Stomach smooth muscle (tissue), 2 donors: Measurements from ENCODE around the gene MYO3B.
"Not testable (repeated sequence)": the region's sequence is repeated elsewhere in the genome, so short reads cannot be mapped to it uniquely, and the experiment has no call there.

Source experiments
- H3K27ac ChIP-seq: one replicate; pipeline ENCODE4 v1.7.0; 2013; ENCODE audit warnings: mild to moderate bottlenecking, low read length, inconsistent platforms
- H3K27me3 ChIP-seq, 2 donors: one replicate each; pipeline ENCODE4 v1.7.0; 2013; ENCODE audit warnings: low read length in 2 of 2; ENCODE audit not compliant: insufficient read depth in 2 of 2, control insufficient read depth in 1 of 2
- H3K36me3 ChIP-seq, 2 donors: one replicate each; pipeline ENCODE4 v1.7.0; 2013; ENCODE audit warnings: low read length in 2 of 2; ENCODE audit not compliant: control insufficient read depth in 2 of 2, insufficient read depth in 2 of 2
- H3K4me1 ChIP-seq: one replicate; pipeline ENCODE4 v1.7.0; 2013; ENCODE audit warnings: low read length; ENCODE audit not compliant: control insufficient read depth, insufficient read depth
- H3K4me3 ChIP-seq, 2 donors: one replicate each; pipeline ENCODE4 v1.7.0; 2013; ENCODE audit warnings: low read length in 2 of 2
- H3K9ac ChIP-seq, 2 donors: one replicate each; pipeline ENCODE4 v1.7.0; 2013; ENCODE audit warnings: low read length in 2 of 2, mild to moderate bottlenecking in 1 of 2
- H3K9me3 ChIP-seq, 2 donors: one replicate each; pipeline ENCODE4 v1.7.0; 2013; ENCODE audit warnings: low read length in 2 of 2; ENCODE audit not compliant: control insufficient read depth in 2 of 2
- donor health status: healthy.
- donor health status: Pancreatic carcinoma.

The MYO3B gene

DNA sequence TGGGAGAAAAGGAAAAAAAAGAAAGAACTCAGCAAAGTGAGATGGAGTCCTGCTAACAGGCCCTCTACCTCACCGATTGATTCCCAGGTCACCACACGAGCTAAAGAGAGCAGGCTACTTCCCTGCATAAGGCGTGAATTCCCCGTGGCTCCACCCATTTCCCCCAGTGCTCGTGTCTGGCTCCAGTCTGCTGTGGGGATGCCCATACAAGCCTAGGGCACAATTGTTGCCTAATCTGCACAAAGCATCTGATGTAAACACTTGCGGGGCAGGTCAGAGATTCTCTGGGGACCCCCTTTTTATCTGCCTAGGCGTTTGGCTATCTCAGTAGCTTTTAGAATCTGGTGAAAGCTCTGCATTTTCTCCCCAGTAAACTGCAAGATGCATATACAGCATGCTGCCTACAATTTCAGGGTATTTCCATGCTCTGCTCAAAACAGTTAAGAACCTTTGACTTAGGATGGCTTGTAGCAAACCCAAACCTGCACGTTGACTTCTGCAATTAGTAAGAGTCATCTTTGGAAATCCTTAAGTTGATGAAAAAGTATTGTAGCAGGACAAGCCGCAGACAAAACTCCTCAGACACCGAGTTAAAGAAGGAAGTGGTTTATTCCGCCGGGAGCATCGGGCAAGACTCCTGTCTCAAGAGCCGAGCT, 34.8 kb downstream of the MYO3B start:
- Histone ChIP-seq H3K4me3 (peak overlapping the region in 1 of 2 donors; percentile 1), H3K27me3 (no peaks in the 10 kb centered on the region), H3K36me3 (no peaks in the 10 kb centered on the region), H3K9ac (no peak overlapping the region), H3K9me3 (no peaks in the 10 kb centered on the region), H3K4me1 (peaks cover 4% of the 10 kb centered on the region), H3K27ac (no peak overlapping the region)

- H3K9ac ChIP-seq, H3K4me1 ChIP-seq, H3K36me3 ChIP-seq, H3K27me3 ChIP-seq, H3K27ac ChIP-seq, H3K9me3 ChIP-seq: not testable (repeated sequence)
- peak overlapping the region in 1 of 2 donors; percentile 1 for H3K4me3 ChIP-seq
Observed at GRCh38 chr2:170213281-170213625, 35.3 kb downstream of the MYO3B start.

DNA sequence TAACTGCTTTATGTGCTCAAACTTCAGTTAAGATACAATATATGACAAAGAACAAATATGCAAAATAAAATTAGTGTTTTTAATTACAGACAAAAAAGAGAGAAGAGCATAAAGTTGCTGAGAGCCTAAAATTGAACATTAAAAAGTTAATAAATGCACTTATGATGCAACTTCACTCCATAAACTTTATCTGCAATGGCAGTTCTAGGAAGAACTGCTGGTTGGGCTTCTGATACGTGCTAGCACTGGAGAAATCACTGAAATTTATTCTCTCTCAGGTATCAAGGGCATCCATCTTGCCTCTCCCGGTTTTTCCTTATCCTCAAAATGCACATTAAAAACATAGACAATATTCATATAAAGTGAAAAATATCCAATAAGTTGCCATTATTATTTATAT, 35.7 kb downstream of the MYO3B start:
- H3K4me1 ChIP-seq: peaks cover 4% of the 10 kb centered on the region
- no peak overlapping the region for H3K4me3 ChIP-seq
- no peak overlapping the region for H3K9ac ChIP-seq
- no peaks in the 10 kb centered on the region for H3K27me3 ChIP-seq
- H3K36me3 ChIP-seq: no peaks in the 10 kb centered on the region
- no peaks in the 10 kb centered on the region for H3K9me3 ChIP-seq
- H3K27ac ChIP-seq: no peak overlapping the region

- peaks cover 4% of the 10 kb centered on the region for H3K4me1 ChIP-seq
- no peaks in the 10 kb centered on the region for H3K9me3 ChIP-seq
- no peak overlapping the region for H3K9ac ChIP-seq
- no peaks in the 10 kb centered on the region for H3K27me3 ChIP-seq
- H3K36me3 ChIP-seq: no peaks in the 10 kb centered on the region
- H3K27ac ChIP-seq: no peak overlapping the region
- no peak overlapping the region for H3K4me3 ChIP-seq
Observed at GRCh38 chr2:170214309-170214948, 36.5 kb downstream of the MYO3B start.

GRCh38 chr2:170215021-170215420, 37.1 kb downstream of the MYO3B start:
- Histone ChIP-seq H3K9ac (no peak overlapping the region), H3K27me3 (no peaks in the 10 kb centered on the region), H3K36me3 (no peaks in the 10 kb centered on the region), H3K4me1 (peaks cover 4% of the 10 kb centered on the region), H3K4me3 (no peak overlapping the region), H3K27ac (no peak overlapping the region), H3K9me3 (no peaks in the 10 kb centered on the region)

DNA sequence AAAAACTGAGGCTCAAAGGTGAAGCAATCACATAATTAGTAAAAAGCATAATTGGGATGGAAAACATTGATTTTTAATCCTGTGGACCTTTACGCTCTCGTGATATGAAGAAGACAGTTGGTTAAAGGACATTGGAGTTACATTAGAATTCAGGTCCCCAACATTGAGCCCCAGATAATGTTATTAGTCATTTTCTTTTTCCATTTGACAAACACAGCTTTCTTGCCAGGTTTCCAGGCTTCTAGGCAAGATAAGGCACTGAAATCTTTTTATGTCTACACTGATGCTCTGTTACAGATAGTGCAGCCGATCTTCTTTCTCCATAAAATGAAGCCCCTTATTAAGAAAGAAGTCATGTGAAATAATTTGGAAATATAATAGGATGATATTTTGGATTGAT, 38.5 kb downstream of the MYO3B start:
- H3K4me3 ChIP-seq: no peak overlapping the region
- no peaks in the 10 kb centered on the region for H3K27me3 ChIP-seq
- no peaks in the 10 kb centered on the region for H3K36me3 ChIP-seq
- peaks cover 4% of the 10 kb centered on the region for H3K4me1 ChIP-seq
- H3K27ac ChIP-seq: no peak overlapping the region
- no peaks in the 10 kb centered on the region for H3K9me3 ChIP-seq
- no peak overlapping the region for H3K9ac ChIP-seq

DNA sequence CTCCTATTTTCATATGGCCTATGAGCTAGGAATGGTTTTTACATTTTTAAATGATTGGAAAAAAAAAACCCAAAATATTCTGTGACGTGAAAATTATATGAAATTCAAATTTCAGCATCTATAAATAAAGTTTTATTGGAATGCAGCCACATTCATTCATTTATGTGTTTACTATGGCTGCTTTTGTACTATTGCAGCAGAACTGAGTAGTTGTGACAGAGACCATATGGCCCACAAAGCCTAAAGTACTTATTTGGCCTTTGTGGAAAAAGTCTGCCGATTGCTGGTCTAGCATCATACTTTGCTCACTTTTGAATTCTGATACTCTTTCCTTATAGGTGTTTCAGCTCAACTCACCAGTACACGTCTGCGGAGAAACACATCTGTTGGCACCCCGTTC, 39.0 kb downstream of the MYO3B start:
- H3K9ac ChIP-seq: no peak overlapping the region
- H3K27ac ChIP-seq: no peak overlapping the region
- H3K4me3 ChIP-seq: no peak overlapping the region
- no peaks in the 10 kb centered on the region for H3K9me3 ChIP-seq
- H3K36me3 ChIP-seq: no peaks in the 10 kb centered on the region
- peaks cover 4% of the 10 kb centered on the region for H3K4me1 ChIP-seq
- no peaks in the 10 kb centered on the region for H3K27me3 ChIP-seq

- Histone ChIP-seq H3K27me3 (no peaks in the 10 kb centered on the region), H3K4me3 (no peak overlapping the region), H3K27ac (no peak overlapping the region), H3K4me1 (peaks cover 4% of the 10 kb centered on the region), H3K9me3 (no peaks in the 10 kb centered on the region), H3K9ac (no peak overlapping the region), H3K36me3 (no peaks in the 10 kb centered on the region)
Observed at GRCh38 chr2:170217778-170218251, 39.9 kb downstream of the MYO3B start.

- H3K9me3 ChIP-seq: no peaks in the 10 kb centered on the region
- H3K9ac ChIP-seq: no peak overlapping the region
- no peak overlapping the region for H3K27ac ChIP-seq
- no peaks in the 10 kb centered on the region for H3K36me3 ChIP-seq
- peaks cover 4% of the 10 kb centered on the region for H3K4me1 ChIP-seq
- H3K27me3 ChIP-seq: no peaks in the 10 kb centered on the region
- H3K4me3 ChIP-seq: no peak overlapping the region
Observed at GRCh38 chr2:170218456-170218855, 40.5 kb downstream of the MYO3B start.

- Histone ChIP-seq H3K9ac (no peak overlapping the region), H3K27ac (no peak overlapping the region), H3K4me1 (peaks cover 4% of the 10 kb centered on the region), H3K4me3 (no peak overlapping the region), H3K9me3 (no peaks in the 10 kb centered on the region), H3K27me3 (no peaks in the 10 kb centered on the region), H3K36me3 (no peaks in the 10 kb centered on the region)
Observed at GRCh38 chr2:170218931-170219330, 41.0 kb downstream of the MYO3B start.
